Astrocyte (in vitro differentiated cells and primary cell): Measurements from ENCODE around the gene RTP3.

ENCODE experiments used
- EZH2 ChIP-seq: IDR thresholded peaks from 2 replicates; pipeline ENCODE4 v1.6.1; 2012; ENCODE audit warnings: mild to moderate bottlenecking, low read length, inconsistent platforms; ENCODE audit not compliant: insufficient read depth
- TF ChIP-seq, protein P1 (sequence below): IDR thresholded peaks from 2 replicates; pipeline ENCODE4 v1.5.1; 2011; ENCODE audit warnings: low read depth, mild to moderate bottlenecking, inconsistent platforms, low read length, moderate library complexity; ENCODE audit not compliant: insufficient read depth

- TF ChIP-seq, protein P1, sequence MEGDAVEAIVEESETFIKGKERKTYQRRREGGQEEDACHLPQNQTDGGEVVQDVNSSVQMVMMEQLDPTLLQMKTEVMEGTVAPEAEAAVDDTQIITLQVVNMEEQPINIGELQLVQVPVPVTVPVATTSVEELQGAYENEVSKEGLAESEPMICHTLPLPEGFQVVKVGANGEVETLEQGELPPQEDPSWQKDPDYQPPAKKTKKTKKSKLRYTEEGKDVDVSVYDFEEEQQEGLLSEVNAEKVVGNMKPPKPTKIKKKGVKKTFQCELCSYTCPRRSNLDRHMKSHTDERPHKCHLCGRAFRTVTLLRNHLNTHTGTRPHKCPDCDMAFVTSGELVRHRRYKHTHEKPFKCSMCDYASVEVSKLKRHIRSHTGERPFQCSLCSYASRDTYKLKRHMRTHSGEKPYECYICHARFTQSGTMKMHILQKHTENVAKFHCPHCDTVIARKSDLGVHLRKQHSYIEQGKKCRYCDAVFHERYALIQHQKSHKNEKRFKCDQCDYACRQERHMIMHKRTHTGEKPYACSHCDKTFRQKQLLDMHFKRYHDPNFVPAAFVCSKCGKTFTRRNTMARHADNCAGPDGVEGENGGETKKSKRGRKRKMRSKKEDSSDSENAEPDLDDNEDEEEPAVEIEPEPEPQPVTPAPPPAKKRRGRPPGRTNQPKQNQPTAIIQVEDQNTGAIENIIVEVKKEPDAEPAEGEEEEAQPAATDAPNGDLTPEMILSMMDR: no peak
- TF ChIP-seq EZH2: no peak
Measured at GRCh38 chr3:46542344-46542743, 44.6 kb downstream of the RTP3 start.
